Endothelial cell of umbilical vein (primary cell): ENCODE measurements around the gene KDR. TPM values are rescaled to one million over a fixed set of nuclear protein-coding genes. Genes with fewer than 3 reads are reported as not detected.
A peak's percentile ranks its signal among the peaks of the same experiment; 100 is the strongest.

Experiments used
- BruUV-seq: library from RNA; stranded (reverse); fragments of 400-500 nt; replicated peaks from 2 replicates; lab custom pipeline; 2021; lab: Mats Ljungman, UMichigan
- CTCF ChIA-PET: fragments of 300-600, 350-600 bp; sonication (Branson Sonifier 250); formaldehyde crosslinking; loops from one replicate; lab custom pipeline; 2021; ENCODE audit warnings: antibody characterized with exemption, inconsistent platforms; lab: Charles Lee
- POLR2A ChIA-PET: fragments of 300-600, 350-600 bp; sonication (Branson Sonifier 250); formaldehyde crosslinking; loops from one replicate; lab custom pipeline; 2021; ENCODE audit warnings: antibody characterized with exemption, inconsistent platforms; lab: Charles Lee
- DNase-seq: peaks from one replicate; pipeline ENCODE4 v3.0.0-alpha.2; 2011; ENCODE audit warnings: low read depth, low spot score
- FAIRE-seq: peaks from 2 replicates; lab custom pipeline; 2011; peaks lifted over from hg19 to GRCh38; lab: Jason Lieb, UNC
- H2AFZ ChIP-seq: 2 replicates; pipeline ENCODE4 v1.6.0; 2012; ENCODE audit warnings: low read depth, low read length, control low read depth, inconsistent platforms
- H3K27ac ChIP-seq: 2 replicates; pipeline ENCODE4 v1.5.1; 2011; ENCODE audit warnings: low read depth, mild to moderate bottlenecking, control low read depth, low read length, moderate library complexity; ENCODE audit not compliant: insufficient read depth
- H3K27me3 ChIP-seq, 2 experiments: 2 replicates each; pipeline versions ENCODE4 v1.6.0 to v1.6.1; 2011; ENCODE audit warnings: low read length in 2 of 2, mixed read lengths in 1 of 2; ENCODE audit not compliant: control insufficient read depth in 2 of 2, insufficient read depth in 2 of 2
- H3K36me3 ChIP-seq, 2 experiments: 2 replicates in 1 of 2; 3 replicates in 1 of 2; pipeline ENCODE4 v1.5.1; 2011; ENCODE audit warnings: low read length in 2 of 2, mild to moderate bottlenecking in 1 of 2, moderate library complexity in 1 of 2; ENCODE audit not compliant: control insufficient read depth in 2 of 2, insufficient read depth in 2 of 2; ENCODE audit errors: extremely low read depth in 1 of 2
- H3K4me1 ChIP-seq: 3 replicates; pipeline ENCODE4 v1.5.1; 2011; ENCODE audit warnings: mild to moderate bottlenecking, low read length; ENCODE audit not compliant: control insufficient read depth, insufficient read depth; ENCODE audit errors: extremely low read depth
- H3K4me2 ChIP-seq: 2 replicates; pipeline ENCODE4 v1.6.1; 2011; ENCODE audit warnings: low read length, control low read depth, mixed read lengths; ENCODE audit not compliant: insufficient read depth
- H3K4me3 ChIP-seq, 3 experiments: fragments of 200-600 bp in 1 of 3; sonication (generic), shearing (Covaris generic) in 1 of 3; replicated peaks in 1 of 3; 2 replicates each; pipeline ENCODE4 v1.5.1; 2011 to 2016; ENCODE audit warnings: control low read depth in 3 of 3, low read length in 3 of 3, mild to moderate bottlenecking in 2 of 3, inconsistent platforms in 1 of 3, low read depth in 1 of 3, moderate library complexity in 1 of 3; ENCODE audit not compliant: insufficient read depth in 1 of 3
- H3K79me2 ChIP-seq: 2 replicates; pipeline ENCODE4 v1.6.0; 2012; ENCODE audit warnings: low read length, inconsistent platforms; ENCODE audit not compliant: control insufficient read depth, insufficient read depth
- H3K9ac ChIP-seq: replicated peaks from 2 replicates; pipeline ENCODE3; 2011; ENCODE audit warnings: low read length, control low read depth; ENCODE audit not compliant: insufficient read depth; ENCODE audit errors: extremely low read depth
- H3K9me1 ChIP-seq: replicated peaks from 3 replicates; pipeline ENCODE4 v1.6.0; 2011; ENCODE audit warnings: mild to moderate bottlenecking, low read length; ENCODE audit not compliant: control insufficient read depth, insufficient read depth; ENCODE audit errors: extremely low read depth
- H3K9me3 ChIP-seq: replicated peaks from 2 replicates; pipeline ENCODE4 v1.5.1; 2012; ENCODE audit warnings: low read length, inconsistent platforms; ENCODE audit not compliant: control insufficient read depth, insufficient read depth
- H4K20me1 ChIP-seq: replicated peaks from 2 replicates; pipeline ENCODE3; 2011; ENCODE audit warnings: mild to moderate bottlenecking, low read length; ENCODE audit not compliant: control insufficient read depth, insufficient read depth; ENCODE audit errors: extremely low read depth
- EZH2 ChIP-seq: IDR thresholded peaks from 2 replicates; pipeline ENCODE4 v1.6.1; 2012; ENCODE audit warnings: borderline replicate concordance, low read depth, mild to moderate bottlenecking, moderate library complexity, low read length, inconsistent platforms; ENCODE audit not compliant: severe bottlenecking
- FOS ChIP-seq: IDR thresholded peaks from 2 replicates; pipeline ENCODE4 v1.6.1; 2011; ENCODE audit warnings: mild to moderate bottlenecking, low read length, moderate library complexity, borderline replicate concordance; ENCODE audit not compliant: insufficient read depth
- GATA2 ChIP-seq: IDR thresholded peaks from 2 replicates; pipeline ENCODE4 v1.7.0; 2011; ENCODE audit warnings: low read depth, mild to moderate bottlenecking, moderate library complexity, mixed read lengths, low read length; ENCODE audit not compliant: insufficient read length, insufficient read depth
- JUN ChIP-seq: IDR thresholded peaks from 2 replicates; pipeline ENCODE4 v1.6.1; 2011; ENCODE audit warnings: borderline replicate concordance, low read depth; ENCODE audit not compliant: insufficient read length, insufficient read depth
- MYC ChIP-seq: IDR thresholded peaks from one replicate; pipeline ENCODE4 v1.6.1; 2011; ENCODE audit warnings: mild to moderate bottlenecking, low read depth, low read length
- POLR2A ChIP-seq: IDR thresholded peaks from 2 replicates; pipeline ENCODE4 v1.6.1; 2012; ENCODE audit warnings: low read depth, mild to moderate bottlenecking, control low read depth, low read length
- POLR2AphosphoS5 ChIP-seq: IDR thresholded peaks from 2 replicates; pipeline ENCODE4 v1.6.1; 2012; ENCODE audit warnings: low read depth, mild to moderate bottlenecking, control low read depth, low read length, moderate library complexity; ENCODE audit not compliant: insufficient read depth
- dilution Hi-C: fragments of 300-500 bp; cut with MboI; formaldehyde crosslinking; loops from one replicate; pipeline ENCODE4 v1.15.0; 2019; ENCODE audit warnings: low sequenced_read_pairs; ENCODE audit not compliant: extremely low pct_ligation_motif_present
- intact Hi-C: fragments of 100-400 bp; cut with micrococcal nuclease; formaldehyde crosslinking; loops from one replicate; pipeline ENCODE4 v1.10.0; 2022
- polyA plus RNA-seq, 4 experiments: library from polyadenylated mRNA; depleted of rRNA in 3 of 4; stranded (reverse) in 3 of 4; unstranded in 1 of 4; fragments of >200 nt; gene quantifications; 2 replicates each; pipeline versions ENCODE4 v1.2.1 to v1.2.3, GENCODE V29; 2011 to 2012; ENCODE audit warnings: missing spikeins in 1 of 4
- total RNA-seq: library from RNA; stranded (reverse); gene quantifications from 2 replicates; pipeline ENCODE4 v1.2.3, GENCODE V29; 2021
- TF ChIP-seq, protein P1 (sequence below): IDR thresholded peaks from 2 replicates; pipeline ENCODE4 v1.6.1; 2011; ENCODE audit not compliant: insufficient read depth, insufficient read length
- TF ChIP-seq, protein P2 (sequence below), 2 donors: IDR thresholded peaks; 1 replicate in 1 of 2; 2 replicates in 1 of 2; pipeline ENCODE4 v1.5.1; 2011; ENCODE audit warnings: low read length in 2 of 2, mild to moderate bottlenecking in 2 of 2, moderate library complexity in 2 of 2, control low read depth in 1 of 2, inconsistent platforms in 1 of 2, low read depth in 1 of 2; ENCODE audit not compliant: insufficient read depth in 1 of 2; ENCODE audit errors: extremely low read depth in 1 of 2

The KDR gene
- total and polyA plus RNA-seq, 2 donors (not counting 3 experiments of a cell fraction or from before 2014, with no cell fraction given), result 80.5 to 145 TPM

DNA sequence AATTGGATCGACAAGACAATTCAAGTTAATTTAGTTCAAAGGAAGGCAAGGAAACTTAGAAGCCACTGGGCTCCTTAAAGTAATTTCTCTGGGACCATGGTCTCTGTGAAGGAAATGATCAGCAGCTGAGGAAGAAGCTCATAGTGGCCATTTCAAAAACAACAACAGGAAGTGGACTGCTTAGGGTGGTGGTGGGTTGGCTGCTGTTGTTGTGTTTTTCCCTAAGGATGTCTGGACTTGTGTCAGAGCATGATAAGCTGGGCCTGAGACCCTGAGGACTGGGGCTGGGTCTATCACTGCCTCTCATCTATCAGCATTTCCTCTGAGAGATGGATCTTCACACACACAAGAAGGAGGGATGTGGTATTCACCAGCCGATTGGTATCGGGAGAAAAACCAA, 18.3 kb downstream of the KDR start:
- dilution Hi-C loops, result no loop called here
- Histone ChIP-seq H2AFZ (no peak overlapping the region), H3K36me3 (peaks cover 50 to 55% of the 10 kb centered on the region in 2 experiments), H3K27me3 (no peaks in the 10 kb centered on the region), H3K27ac (no peak overlapping the region), H3K4me3 (no peak overlapping the region), H3K9me3 (no peaks in the 10 kb centered on the region), H3K9me1 (no peaks in the 10 kb centered on the region), H3K9ac (no peak overlapping the region), H3K79me2 (no peaks in the 10 kb centered on the region), H3K4me2 (no peak overlapping the region), H3K4me1 (peaks cover 29% of the 10 kb centered on the region), H4K20me1 (no peaks in the 10 kb centered on the region)
- ChIA-PET POLR2A (interaction anchor here (1.1 kb wide), 1 partner anchor 67 kb away, joined by 4 read pairs; no protein-coding TSS in a partner anchor), CTCF (interaction anchor here (1.1 to 7.9 kb wide), 2 partner anchors 98 to 214 kb away, joined by 3 to 38 read pairs; no protein-coding TSS in a partner anchor)
- intact Hi-C loops, result no loop called here
- TF ChIP-seq, protein P1, sequence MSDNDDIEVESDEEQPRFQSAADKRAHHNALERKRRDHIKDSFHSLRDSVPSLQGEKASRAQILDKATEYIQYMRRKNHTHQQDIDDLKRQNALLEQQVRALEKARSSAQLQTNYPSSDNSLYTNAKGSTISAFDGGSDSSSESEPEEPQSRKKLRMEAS, result no peak
- TF ChIP-seq JUN, result no peak
- TF ChIP-seq POLR2A, result no peak
- peak; percentile 40 for TF ChIP-seq GATA2
- no TSS peak for BruUV-seq
- DNase-seq, result peak; percentile 43
- FAIRE-seq, result peak; percentile 75

DNA sequence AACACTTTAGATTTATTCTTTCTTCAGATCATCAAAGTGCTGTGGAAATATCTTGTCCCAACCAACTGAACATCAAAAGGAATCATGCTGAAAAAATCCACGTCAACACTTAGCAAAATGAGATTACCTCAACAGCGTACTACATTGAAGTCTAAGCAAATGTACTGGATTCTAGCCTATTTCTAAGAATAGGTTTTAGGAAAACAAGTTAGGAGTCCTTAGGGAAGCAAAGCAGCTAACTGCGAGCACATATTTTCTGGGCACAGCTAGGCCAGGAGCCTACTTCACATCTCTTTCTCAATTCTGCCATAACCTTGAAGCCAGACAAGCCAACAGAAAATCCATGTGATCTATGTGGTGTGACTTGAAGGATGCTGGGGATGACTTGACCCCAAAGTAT, 22.2 kb downstream of the KDR start:
- dilution Hi-C loops (no loop called here), intact Hi-C loops (no loop called here)
- Histone ChIP-seq H3K27ac (no peak overlapping the region), H3K36me3 (peaks cover 54 to 70% of the 10 kb centered on the region in 2 experiments), H3K27me3 (no peaks in the 10 kb centered on the region), H3K9ac (no peak overlapping the region), H4K20me1 (no peaks in the 10 kb centered on the region), H3K4me1 (peaks cover 23% of the 10 kb centered on the region), H3K9me3 (no peaks in the 10 kb centered on the region), H3K4me2 (no peak overlapping the region), H2AFZ (no peak overlapping the region), H3K9me1 (no peaks in the 10 kb centered on the region), H3K4me3 (no peak overlapping the region), H3K79me2 (no peaks in the 10 kb centered on the region)
- no TSS peak for BruUV-seq
- ChIA-PET POLR2A (interaction anchor here (1.2 kb wide), 1 partner anchor 15 kb away, joined by 3 read pairs; no protein-coding TSS in a partner anchor), CTCF (interaction anchor here (1.6 to 7.9 kb wide), 2 partner anchors 95 to 218 kb away, joined by 4 to 38 read pairs; no protein-coding TSS in a partner anchor)
- no peak for DNase-seq
- no peak for FAIRE-seq
- TF ChIP-seq, protein P1, result no peak
- no peak for TF ChIP-seq GATA2
- TF ChIP-seq EZH2, result no peak
- TF ChIP-seq, protein P2, sequence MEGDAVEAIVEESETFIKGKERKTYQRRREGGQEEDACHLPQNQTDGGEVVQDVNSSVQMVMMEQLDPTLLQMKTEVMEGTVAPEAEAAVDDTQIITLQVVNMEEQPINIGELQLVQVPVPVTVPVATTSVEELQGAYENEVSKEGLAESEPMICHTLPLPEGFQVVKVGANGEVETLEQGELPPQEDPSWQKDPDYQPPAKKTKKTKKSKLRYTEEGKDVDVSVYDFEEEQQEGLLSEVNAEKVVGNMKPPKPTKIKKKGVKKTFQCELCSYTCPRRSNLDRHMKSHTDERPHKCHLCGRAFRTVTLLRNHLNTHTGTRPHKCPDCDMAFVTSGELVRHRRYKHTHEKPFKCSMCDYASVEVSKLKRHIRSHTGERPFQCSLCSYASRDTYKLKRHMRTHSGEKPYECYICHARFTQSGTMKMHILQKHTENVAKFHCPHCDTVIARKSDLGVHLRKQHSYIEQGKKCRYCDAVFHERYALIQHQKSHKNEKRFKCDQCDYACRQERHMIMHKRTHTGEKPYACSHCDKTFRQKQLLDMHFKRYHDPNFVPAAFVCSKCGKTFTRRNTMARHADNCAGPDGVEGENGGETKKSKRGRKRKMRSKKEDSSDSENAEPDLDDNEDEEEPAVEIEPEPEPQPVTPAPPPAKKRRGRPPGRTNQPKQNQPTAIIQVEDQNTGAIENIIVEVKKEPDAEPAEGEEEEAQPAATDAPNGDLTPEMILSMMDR (IDR thresholded peaks at IDR 0.05; ENCODE audit: extremely low read depth in 1 of 2, insufficient read depth in 1 of 2, low read depth in 1 of 2, low read length in 2 of 2), result no peak
- TF ChIP-seq FOS, result no peak
- TF ChIP-seq MYC, result no peak
- TF ChIP-seq POLR2A, result no peak
- TF ChIP-seq JUN, result no peak
- no peak for TF ChIP-seq POLR2AphosphoS5
